ENCODE results near the gene GALNT15. TPM values are rescaled to one million over a fixed set of nuclear protein-coding genes. Genes with fewer than 3 reads are reported as not detected.

Gene GALNT15, protein sequence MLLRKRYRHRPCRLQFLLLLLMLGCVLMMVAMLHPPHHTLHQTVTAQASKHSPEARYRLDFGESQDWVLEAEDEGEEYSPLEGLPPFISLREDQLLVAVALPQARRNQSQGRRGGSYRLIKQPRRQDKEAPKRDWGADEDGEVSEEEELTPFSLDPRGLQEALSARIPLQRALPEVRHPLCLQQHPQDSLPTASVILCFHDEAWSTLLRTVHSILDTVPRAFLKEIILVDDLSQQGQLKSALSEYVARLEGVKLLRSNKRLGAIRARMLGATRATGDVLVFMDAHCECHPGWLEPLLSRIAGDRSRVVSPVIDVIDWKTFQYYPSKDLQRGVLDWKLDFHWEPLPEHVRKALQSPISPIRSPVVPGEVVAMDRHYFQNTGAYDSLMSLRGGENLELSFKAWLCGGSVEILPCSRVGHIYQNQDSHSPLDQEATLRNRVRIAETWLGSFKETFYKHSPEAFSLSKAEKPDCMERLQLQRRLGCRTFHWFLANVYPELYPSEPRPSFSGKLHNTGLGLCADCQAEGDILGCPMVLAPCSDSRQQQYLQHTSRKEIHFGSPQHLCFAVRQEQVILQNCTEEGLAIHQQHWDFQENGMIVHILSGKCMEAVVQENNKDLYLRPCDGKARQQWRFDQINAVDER
- total RNA-seq (not detected), polyA plus RNA-seq (not detected), total RNA-seq (0 to 0.07 (median 0) reads per million in 6 experiments)

DNA sequence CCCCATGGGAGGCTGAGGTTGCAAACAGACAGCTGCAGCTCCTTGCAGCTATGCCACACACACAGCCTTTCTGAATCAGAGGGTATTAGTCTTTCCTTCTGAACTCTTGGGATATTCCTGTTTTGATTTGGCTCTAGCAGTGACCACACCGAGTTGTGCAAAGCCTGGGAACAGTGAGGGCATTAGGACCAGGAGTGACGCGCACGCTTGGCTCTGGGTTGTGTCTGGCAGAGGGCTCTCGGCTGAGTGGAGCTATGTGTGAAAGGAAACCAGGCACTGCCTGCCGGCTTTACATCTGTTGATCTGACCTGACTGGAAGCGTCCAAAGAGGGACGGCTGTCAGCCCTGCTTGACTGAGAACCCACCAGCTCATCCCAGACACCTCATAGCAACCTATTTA lies at the start of gene GALNT15:
Gene GALNT15 (plus strand): TSS at position 292 of the 400 bp plus-strand sequence. CDS start 472 bp downstream, outside the sequence.
- ATAC-seq (no peak), DNase-seq (no peak)
- Mint-ChIP-seq H3K27ac (peak within 1 kb of the TSS in 2 of 10 donors; percentile 4 to 25), H3K36me3 (peaks cover 0 to 5% (median 0%) of the 10 kb centered on the region in 3 donors), H3K4me1 (peaks cover 5 to 9% (median 6%) of the 10 kb centered on the region in 4 donors), H3K4me3 (no peak within 1 kb of the TSS), H3K9me3 (peaks cover 0 to 4% (median 3%) of the 10 kb centered on the region in 9 donors), H3K27me3 (peaks cover 13 to 39% (median 15%) of the 10 kb centered on the region in 5 donors)
- POLR2A ChIA-PET: no interaction called here

DNA sequence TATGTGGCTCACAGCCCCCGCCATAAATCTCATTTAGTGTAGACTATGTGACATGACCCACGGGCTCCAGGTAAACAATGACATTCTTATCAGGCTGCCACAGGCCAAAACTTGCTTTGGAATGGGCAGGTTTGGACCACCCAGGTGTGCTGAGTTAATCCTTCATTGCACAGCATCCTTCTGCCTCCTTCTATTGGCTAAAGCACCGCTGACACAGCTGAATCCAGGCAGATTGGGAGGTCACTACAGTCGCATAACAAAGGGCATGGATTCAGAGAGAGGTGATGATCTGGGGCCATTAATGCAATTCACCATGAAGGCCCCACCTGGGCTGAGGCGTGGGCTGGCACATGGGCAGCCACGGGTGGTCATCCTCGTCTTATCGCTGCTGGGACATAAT lies 47.8 kb upstream of the GALNT15 start:
- no peaks in the 10 kb centered on the region for H3K4me1 Mint-ChIP-seq
- peaks cover 0 to 3% (median 0%) of the 10 kb centered on the region in 5 donors for H3K27me3 Mint-ChIP-seq
- no peak for DNase-seq
- ATAC-seq: no peak
- POLR2A ChIA-PET: no interaction called here
- H3K27ac Mint-ChIP-seq: no peak overlapping the region
- no peaks in the 10 kb centered on the region for H3K9me3 Mint-ChIP-seq
- no peak overlapping the region for H3K4me3 Mint-ChIP-seq
- H3K36me3 Mint-ChIP-seq: no peaks in the 10 kb centered on the region

DNA sequence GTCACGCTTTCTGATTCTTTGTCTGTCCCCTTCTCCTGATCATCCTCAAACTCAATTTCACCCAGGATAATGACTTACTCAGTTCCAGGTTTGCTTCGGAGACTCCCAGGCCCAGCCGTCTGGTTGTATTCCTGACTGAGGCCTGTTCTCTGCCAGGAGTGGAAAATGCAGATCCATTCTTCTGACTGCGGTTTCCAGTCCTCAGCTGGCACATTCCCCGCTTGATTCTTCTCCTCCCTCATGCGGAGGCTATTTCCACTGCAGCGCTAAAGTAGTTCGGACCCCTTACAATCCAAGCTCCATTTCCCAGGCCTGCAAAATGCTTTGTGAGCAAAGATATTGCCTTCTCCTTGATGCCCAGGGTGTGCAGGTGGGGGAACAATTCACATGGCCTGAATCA lies 47.2 kb upstream of the GALNT15 start:
- Mint-ChIP-seq H3K27me3 (peaks cover 0 to 3% (median 0%) of the 10 kb centered on the region in 5 donors), H3K36me3 (no peaks in the 10 kb centered on the region), H3K4me1 (no peaks in the 10 kb centered on the region), H3K27ac (no peak overlapping the region), H3K9me3 (no peaks in the 10 kb centered on the region), H3K4me3 (no peak overlapping the region)
- POLR2A ChIA-PET: no interaction called here
- ATAC-seq (no peak), DNase-seq (no peak)

DNA sequence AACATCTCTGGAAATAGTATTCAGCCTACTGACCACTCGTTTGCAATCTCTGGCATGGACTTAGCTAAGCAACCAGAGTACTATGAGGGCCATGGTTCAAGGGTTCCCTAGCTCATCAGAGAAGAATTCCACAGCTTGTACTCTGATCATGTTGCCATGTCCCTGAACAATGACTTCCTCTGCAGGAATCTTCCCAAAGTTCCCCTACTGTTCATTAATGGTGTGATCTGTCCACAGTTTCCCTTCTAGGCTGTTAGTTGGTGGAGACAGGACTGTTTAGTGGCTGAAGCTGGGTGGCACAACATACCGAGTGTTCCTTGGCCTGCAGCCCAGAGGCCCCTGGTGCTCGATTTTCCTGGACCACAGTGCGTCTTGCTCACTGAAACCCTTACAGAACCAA lies 44.4 kb upstream of the GALNT15 start:
- POLR2A ChIA-PET: no interaction called here
- H3K27me3 Mint-ChIP-seq: peaks cover 0 to 3% (median 0%) of the 10 kb centered on the region in 5 donors

DNA sequence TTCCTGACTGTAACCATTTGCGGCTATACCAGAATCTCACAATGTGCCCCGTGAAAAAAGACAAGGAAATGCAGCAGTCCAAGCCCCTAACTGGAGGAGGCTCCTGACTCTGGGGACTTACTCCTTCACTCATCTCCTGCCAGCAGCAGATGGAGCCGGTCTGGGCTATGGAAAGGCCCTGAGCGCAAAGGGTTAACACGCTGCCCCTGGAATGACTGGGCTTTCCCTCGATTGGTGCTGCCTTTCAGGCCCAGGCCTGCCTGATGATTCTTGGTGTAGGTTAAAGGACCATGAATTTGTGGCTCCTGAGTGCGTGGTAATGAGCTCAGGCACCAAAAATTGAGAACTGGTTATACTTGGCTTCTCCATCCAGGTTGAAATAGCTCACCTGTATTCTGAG lies 42.3 kb upstream of the GALNT15 start:
- H3K36me3 Mint-ChIP-seq: peaks cover 0 to 8% (median 2%) of the 10 kb centered on the region in 3 donors
- ATAC-seq (no peak), DNase-seq (no peak)
- POLR2A ChIA-PET: no interaction called here
- peaks cover 0 to 3% (median under 1%) of the 10 kb centered on the region in 5 donors for H3K27me3 Mint-ChIP-seq
- H3K4me1 Mint-ChIP-seq: no peaks in the 10 kb centered on the region
- H3K4me3 Mint-ChIP-seq: no peak overlapping the region
- H3K9me3 Mint-ChIP-seq: peaks cover 0 to 12% (median 4%) of the 10 kb centered on the region in 9 donors
- no peak overlapping the region for H3K27ac Mint-ChIP-seq

More for the DNA sequence above, 44.4 kb upstream of the GALNT15 start:
- Mint-ChIP-seq H3K4me3 (no peak overlapping the region), H3K36me3 (no peaks in the 10 kb centered on the region), H3K27ac (no peak overlapping the region), H3K4me1 (no peaks in the 10 kb centered on the region), H3K9me3 (peaks cover 0 to 12% (median 0%) of the 10 kb centered on the region in 9 donors)
- DNase-seq (no peak), ATAC-seq (no peak)

DNA sequence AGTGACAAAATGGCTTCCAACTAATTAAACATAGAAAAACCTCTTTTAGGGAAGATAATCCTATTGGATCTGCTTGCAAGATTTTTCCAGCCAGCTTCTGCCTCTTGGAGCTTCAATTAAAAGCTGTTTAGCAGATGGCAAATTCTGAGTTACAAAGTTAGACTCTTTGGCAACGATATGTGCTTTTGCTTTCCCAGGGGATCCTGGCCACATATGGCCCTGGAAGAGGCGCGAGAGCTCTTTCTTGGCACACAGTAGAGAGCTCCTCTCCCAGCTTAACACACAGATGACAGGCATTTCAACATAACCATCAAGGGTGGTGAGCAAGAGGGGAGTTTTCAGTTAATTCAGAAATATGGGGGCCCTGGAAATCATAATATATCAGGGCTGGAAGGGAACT lies 41.6 kb upstream of the GALNT15 start:
- H3K27me3 Mint-ChIP-seq: peaks cover 0 to 3% (median 0%) of the 10 kb centered on the region in 5 donors
- peaks cover 0 to 13% (median 5%) of the 10 kb centered on the region in 9 donors for H3K9me3 Mint-ChIP-seq
- H3K4me1 Mint-ChIP-seq: no peaks in the 10 kb centered on the region
- no peak for ATAC-seq
- DNase-seq: no peak
- H3K4me3 Mint-ChIP-seq: no peak overlapping the region
- H3K27ac Mint-ChIP-seq: no peak overlapping the region
- peaks cover 0 to 11% (median 3%) of the 10 kb centered on the region in 3 donors for H3K36me3 Mint-ChIP-seq
- POLR2A ChIA-PET: no interaction called here

DNA sequence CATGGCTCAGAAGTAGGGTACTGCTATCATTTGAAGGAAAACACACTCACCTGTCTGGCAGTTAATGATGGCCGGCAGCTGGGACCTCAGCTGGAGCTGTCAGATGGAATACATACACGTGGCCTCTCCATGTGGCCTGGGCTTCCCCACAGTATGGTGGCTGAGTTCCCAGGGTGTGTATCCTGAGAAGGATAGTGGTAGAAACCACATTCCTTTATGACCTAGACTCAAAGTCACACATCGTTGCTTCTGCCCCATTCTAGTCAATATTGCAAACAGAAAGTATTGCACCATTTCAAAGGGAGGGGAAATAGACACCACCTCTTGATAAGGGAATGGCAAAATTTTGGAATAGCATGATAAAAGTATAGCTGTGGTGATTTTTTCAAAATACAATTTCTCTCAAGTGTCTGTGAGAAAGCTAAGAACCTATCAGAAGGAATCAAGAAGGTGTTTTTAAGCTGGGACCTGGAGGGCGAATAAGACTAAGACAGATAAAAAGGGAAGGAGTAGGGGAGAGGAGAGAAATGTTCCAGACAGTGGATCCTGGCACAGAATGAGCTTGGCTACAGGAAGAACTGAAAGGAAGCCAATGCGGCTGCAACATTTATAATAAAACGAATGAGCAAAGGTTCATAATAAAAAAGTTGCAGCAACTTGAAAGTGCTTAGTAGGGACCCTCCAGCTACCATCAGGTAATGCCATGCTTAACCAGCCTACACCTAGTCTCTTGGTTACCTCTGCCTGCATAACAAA lies 40.1 kb upstream of the GALNT15 start:
- Mint-ChIP-seq H3K36me3 (peaks cover 0 to 11% (median 3%) of the 10 kb centered on the region in 3 donors), H3K4me3 (no peak overlapping the region), H3K9me3 (peaks cover 0 to 13% (median 6%) of the 10 kb centered on the region in 9 donors), H3K27ac (no peak overlapping the region), H3K27me3 (peaks cover 0 to 3% (median 0%) of the 10 kb centered on the region in 5 donors), H3K4me1 (no peaks in the 10 kb centered on the region)
- ATAC-seq (no peak), DNase-seq (no peak)
- POLR2A ChIA-PET: interaction anchor here (0.6 kb wide), 1 partner anchor 15 kb away, joined by 4 read pairs; no protein-coding TSS in a partner anchor

DNA sequence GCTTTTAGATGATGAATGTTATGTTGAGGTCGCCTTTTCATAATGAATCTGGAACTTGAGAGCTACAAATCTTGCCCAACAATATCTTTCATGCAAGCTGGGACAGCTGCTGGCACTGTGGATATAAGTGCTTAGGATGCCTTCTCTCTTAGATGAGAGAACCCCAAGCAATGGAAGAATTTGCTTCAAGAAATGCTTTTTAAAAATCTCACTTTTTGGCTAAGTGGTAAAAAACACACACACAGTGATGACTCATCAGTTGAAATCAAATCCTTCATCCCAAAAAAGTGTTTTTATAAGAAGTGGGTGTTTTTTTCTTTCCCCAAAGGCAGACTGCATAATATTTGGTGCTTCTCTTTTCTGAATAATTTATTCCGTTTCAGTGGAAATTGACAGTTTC lies 38.4 kb upstream of the GALNT15 start:
- H3K4me1 Mint-ChIP-seq: no peaks in the 10 kb centered on the region
- peaks cover 0 to 11% (median 3%) of the 10 kb centered on the region in 3 donors for H3K36me3 Mint-ChIP-seq
- POLR2A ChIA-PET: no interaction called here
- no peak for DNase-seq
- H3K9me3 Mint-ChIP-seq: peaks cover 0 to 13% (median 6%) of the 10 kb centered on the region in 9 donors
- no peak overlapping the region for H3K4me3 Mint-ChIP-seq
- no peak overlapping the region for H3K27ac Mint-ChIP-seq
- peaks cover 0 to 3% (median 0%) of the 10 kb centered on the region in 5 donors for H3K27me3 Mint-ChIP-seq
- no peak for ATAC-seq

DNA sequence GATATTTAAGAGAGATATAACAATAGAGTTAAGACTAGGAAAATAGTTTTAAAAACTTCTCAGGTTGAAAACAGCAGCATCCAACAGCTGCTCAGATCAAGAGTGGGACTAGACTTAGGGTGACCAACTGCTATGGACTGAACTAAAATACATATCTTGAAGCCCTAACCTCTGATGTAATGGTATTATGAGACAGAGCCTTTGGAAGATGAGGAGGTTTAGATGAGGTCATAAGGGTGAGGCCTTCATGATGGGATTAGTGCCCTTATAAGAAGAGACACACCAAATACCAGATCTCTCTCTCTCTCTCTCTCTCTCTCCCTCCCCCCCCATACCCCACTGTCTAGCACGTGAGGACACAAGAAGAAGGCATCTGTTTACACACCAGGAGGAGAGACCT lies 37.4 kb upstream of the GALNT15 start:
- Mint-ChIP-seq H3K27ac (no peak overlapping the region), H3K36me3 (peaks cover 0 to 11% (median 3%) of the 10 kb centered on the region in 3 donors), H3K27me3 (peaks cover 0 to 3% (median 0%) of the 10 kb centered on the region in 5 donors), H3K4me1 (no peaks in the 10 kb centered on the region), H3K9me3 (peaks cover 0 to 13% (median 6%) of the 10 kb centered on the region in 9 donors), H3K4me3 (no peak overlapping the region)
- POLR2A ChIA-PET: no interaction called here
- no peak for ATAC-seq
- no peak for DNase-seq

DNA sequence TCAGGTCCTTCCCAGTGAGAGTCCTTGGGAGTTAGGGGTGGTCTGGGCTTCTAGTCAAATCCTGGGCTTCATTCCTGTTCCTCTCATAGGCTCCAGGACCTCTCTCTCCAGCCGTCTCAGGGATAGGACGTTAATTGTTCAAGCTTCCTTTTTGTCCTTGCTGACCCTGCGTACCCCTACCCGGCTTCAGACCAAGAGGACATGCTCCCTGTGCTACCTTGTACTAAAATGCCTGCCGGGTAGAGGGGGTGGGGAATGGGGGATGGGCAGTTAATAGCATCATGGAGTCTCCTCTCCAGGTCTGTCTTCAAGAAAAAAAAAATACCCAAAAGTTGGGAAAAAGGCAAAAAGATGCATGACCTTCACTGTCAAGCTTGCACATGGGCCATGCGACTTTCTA lies 36.5 kb upstream of the GALNT15 start:
- H3K27me3 Mint-ChIP-seq: peaks cover 0 to 3% (median 0%) of the 10 kb centered on the region in 5 donors
- POLR2A ChIA-PET: no interaction called here
- H3K36me3 Mint-ChIP-seq: peaks cover 0 to 11% (median 3%) of the 10 kb centered on the region in 3 donors
- DNase-seq (no peak), ATAC-seq (no peak)
- H3K9me3 Mint-ChIP-seq: peaks cover 0 to 13% (median 6%) of the 10 kb centered on the region in 9 donors
- no peak overlapping the region for H3K27ac Mint-ChIP-seq
- no peak overlapping the region for H3K4me3 Mint-ChIP-seq
- H3K4me1 Mint-ChIP-seq: no peaks in the 10 kb centered on the region

DNA sequence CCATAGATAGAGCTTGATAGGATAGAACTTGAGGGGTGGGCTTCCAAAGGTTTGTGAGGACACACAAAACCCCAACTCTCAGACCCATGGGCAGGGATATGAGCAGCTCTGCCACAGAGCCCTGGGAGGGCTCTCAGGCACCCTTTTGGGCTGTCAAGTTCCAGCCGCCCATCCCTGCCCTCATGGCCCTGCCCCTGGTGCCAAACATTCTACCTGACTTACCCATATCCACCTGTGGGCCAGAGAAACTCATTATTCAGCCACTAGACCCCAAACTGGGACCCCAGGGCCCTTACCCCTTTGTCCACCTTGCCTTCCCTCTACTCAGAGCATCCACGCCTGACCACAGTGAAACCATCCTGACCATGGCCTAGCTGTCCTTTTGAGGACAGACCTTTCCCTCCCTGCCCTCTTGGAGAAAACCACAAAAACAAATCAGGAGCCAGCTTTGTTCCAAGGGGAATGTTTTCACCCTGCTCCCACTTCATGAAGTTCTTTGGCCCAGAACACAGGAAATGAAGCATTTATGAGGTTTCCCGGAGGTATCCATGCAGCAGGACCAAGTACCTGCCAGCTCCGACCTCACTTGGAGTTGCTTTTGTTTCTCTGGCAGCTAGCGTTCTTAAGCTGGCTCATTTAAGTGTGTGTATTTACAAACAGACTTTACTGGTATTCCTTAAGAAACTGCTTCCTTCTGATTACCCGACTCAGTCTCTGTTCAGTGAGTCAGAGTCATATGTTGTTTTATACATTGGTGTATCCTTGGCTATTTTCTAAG lies 34.2 kb upstream of the GALNT15 start:
- no peaks in the 10 kb centered on the region for H3K4me1 Mint-ChIP-seq
- no peak overlapping the region for H3K27ac Mint-ChIP-seq
- H3K27me3 Mint-ChIP-seq: peaks cover 0 to 3% (median 0%) of the 10 kb centered on the region in 5 donors
- H3K9me3 Mint-ChIP-seq: peaks cover 0 to 25% (median 15%) of the 10 kb centered on the region in 9 donors
- POLR2A ChIA-PET: no interaction called here
- ATAC-seq (no peak), DNase-seq (no peak)
- H3K4me3 Mint-ChIP-seq: no peak overlapping the region
- peaks cover 0 to 15% (median 3%) of the 10 kb centered on the region in 3 donors for H3K36me3 Mint-ChIP-seq

DNA sequence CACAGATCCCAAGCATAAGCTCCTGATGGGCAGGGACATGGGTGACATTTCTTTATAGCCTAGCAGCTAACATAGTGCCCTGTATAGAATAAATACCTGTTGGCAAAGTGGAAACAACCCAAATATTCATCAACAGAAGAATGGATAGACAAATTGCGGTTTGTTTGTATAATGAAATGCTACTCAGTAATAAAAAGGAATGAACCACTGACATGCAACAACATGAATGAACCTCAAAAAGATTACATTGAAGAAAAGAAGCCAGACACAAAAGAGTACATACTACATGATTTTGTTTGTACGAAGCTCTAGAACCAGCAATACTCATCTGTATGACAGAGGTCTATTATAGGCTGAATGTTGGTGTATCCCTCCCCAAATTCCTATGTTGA lies 33.6 kb upstream of the GALNT15 start:
- ATAC-seq (no peak), DNase-seq (no peak)
- H3K4me1 Mint-ChIP-seq: no peaks in the 10 kb centered on the region
- H3K27ac Mint-ChIP-seq: no peak overlapping the region
- H3K9me3 Mint-ChIP-seq: peaks cover 0 to 25% (median 15%) of the 10 kb centered on the region in 9 donors
- peaks cover 0 to 15% (median 3%) of the 10 kb centered on the region in 3 donors for H3K36me3 Mint-ChIP-seq
- no peak overlapping the region for H3K4me3 Mint-ChIP-seq
- POLR2A ChIA-PET: no interaction called here
- H3K27me3 Mint-ChIP-seq: peaks cover 0 to 3% (median 2%) of the 10 kb centered on the region in 5 donors

Data from naive thymus-derived CD8-positive, alpha-beta T cell (primary cell).